ENCODE data around the gene A2ML1.

A2ML1 gene

GRCh38 chr12:8904665-8905064, 82.2 kb downstream of the A2ML1 start:
- Histone ChIP-seq H3K4me2 (no peak overlapping the region), H3K4me1 (ENCODE audit: low read depth, poor library complexity, severe bottlenecking) (no peaks in the 10 kb centered on the region), H4K20me1 (ENCODE audit: insufficient read depth) (no peaks in the 10 kb centered on the region), H3K79me2 (ENCODE audit: insufficient read depth, low read depth) (no peaks in the 10 kb centered on the region), H3K36me3 (ENCODE audit: insufficient read depth) (no peaks in the 10 kb centered on the region), H2AFZ (ENCODE audit: low read depth) (no peak overlapping the region), H3K27me3 (ENCODE audit: insufficient read depth, low read depth) (no peaks in the 10 kb centered on the region), H3K27ac (no peak overlapping the region), H3K9ac (no peak overlapping the region), H3K4me3 (IDR thresholded peaks at IDR 0.05; ENCODE audit: insufficient read depth, low read depth, low read length) (no peak overlapping the region)
- no peak for TF ChIP-seq CTCF (conservative IDR thresholded peaks at IDR 0.05; ENCODE audit: low read depth, low read length)

GRCh38 chr12:8905546-8905945, 83.1 kb downstream of the A2ML1 start:
- Histone ChIP-seq H3K9ac (no peak overlapping the region), H3K4me2 (no peak overlapping the region), H4K20me1 (ENCODE audit: insufficient read depth) (no peaks in the 10 kb centered on the region), H3K4me1 (ENCODE audit: low read depth, poor library complexity, severe bottlenecking) (no peaks in the 10 kb centered on the region), H3K36me3 (ENCODE audit: insufficient read depth) (no peaks in the 10 kb centered on the region), H3K27ac (no peak overlapping the region), H3K79me2 (ENCODE audit: insufficient read depth, low read depth) (no peaks in the 10 kb centered on the region), H3K4me3 (IDR thresholded peaks at IDR 0.05; ENCODE audit: insufficient read depth, low read depth, low read length) (no peak overlapping the region), H3K27me3 (ENCODE audit: insufficient read depth, low read depth) (no peaks in the 10 kb centered on the region), H2AFZ (ENCODE audit: low read depth) (no peak overlapping the region)
- TF ChIP-seq CTCF (conservative IDR thresholded peaks at IDR 0.05; ENCODE audit: low read depth, low read length): no peak

- Histone ChIP-seq H3K36me3 (ENCODE audit: insufficient read depth) (no peaks in the 10 kb centered on the region), H4K20me1 (ENCODE audit: insufficient read depth) (no peaks in the 10 kb centered on the region), H3K79me2 (ENCODE audit: insufficient read depth, low read depth) (no peaks in the 10 kb centered on the region), H3K4me3 (IDR thresholded peaks at IDR 0.05; ENCODE audit: insufficient read depth, low read depth, low read length) (no peak overlapping the region), H3K9ac (no peak overlapping the region), H3K27ac (no peak overlapping the region), H2AFZ (ENCODE audit: low read depth) (no peak overlapping the region), H3K27me3 (ENCODE audit: insufficient read depth, low read depth) (no peaks in the 10 kb centered on the region), H3K4me2 (no peak overlapping the region), H3K4me1 (ENCODE audit: low read depth, poor library complexity, severe bottlenecking) (no peaks in the 10 kb centered on the region)
- no peak for TF ChIP-seq CTCF (conservative IDR thresholded peaks at IDR 0.05; ENCODE audit: low read depth, low read length)
Observed at GRCh38 chr12:8906266-8907180, 84.1 kb downstream of the A2ML1 start.

- Histone ChIP-seq H4K20me1 (ENCODE audit: insufficient read depth) (no peaks in the 10 kb centered on the region), H3K36me3 (ENCODE audit: insufficient read depth) (no peaks in the 10 kb centered on the region), H3K4me1 (ENCODE audit: low read depth, poor library complexity, severe bottlenecking) (no peaks in the 10 kb centered on the region), H3K4me3 (IDR thresholded peaks at IDR 0.05; ENCODE audit: insufficient read depth, low read depth, low read length) (no peak overlapping the region), H3K9ac (no peak overlapping the region), H3K27ac (no peak overlapping the region), H3K27me3 (ENCODE audit: insufficient read depth, low read depth) (no peaks in the 10 kb centered on the region), H2AFZ (ENCODE audit: low read depth) (no peak overlapping the region), H3K4me2 (no peak overlapping the region), H3K79me2 (ENCODE audit: insufficient read depth, low read depth) (no peaks in the 10 kb centered on the region)
- TF ChIP-seq CTCF (conservative IDR thresholded peaks at IDR 0.05; ENCODE audit: low read depth, low read length): no peak
Observed at GRCh38 chr12:8907513-8907912, 85.1 kb downstream of the A2ML1 start.

All from KMS-11 (cell line).